ENCODE data around the gene CSTPP1. TPM values are rescaled to one million over a fixed set of nuclear protein-coding genes. Genes with fewer than 3 reads are reported as not detected.

Gene CSTPP1
- total and polyA plus RNA-seq, 2 of the 8 experiments (the other 6 are each of a cell fraction or from before 2014, with no cell fraction given): 24.2 to 28.7 TPM

GRCh38 chr11:47156333-47156732 lies 219.8 kb downstream of the CSTPP1 start:
- no peak for DNase-seq (ENCODE audit: low read depth in 1 of 2, low spot score in 2 of 2)
- Histone ChIP-seq H3K56ac (replicated peaks; ENCODE audit: insufficient read length, low read depth, low read length) (no peak overlapping the region), H3K9me3 (ENCODE audit: insufficient read depth in 2 of 2, low read depth in 1 of 2, low read length in 1 of 2) (no peaks in the 10 kb centered on the region), H3K23ac (ENCODE audit: insufficient read length) (no peak overlapping the region), H2BK12ac (ENCODE audit: low read depth, low read length) (no peak overlapping the region), H3K14ac (ENCODE audit: insufficient read length) (no peak overlapping the region), H3K4me1 (replicated peaks in 1 of 4; ENCODE audit: control insufficient read depth in 3 of 4, insufficient read depth in 4 of 4, low read length in 3 of 4) (peaks cover 0 to 4% (median 2%) of the 10 kb centered on the region in 4 experiments; a peak in 4 of 7 replicates), H2AFZ (ENCODE audit: low read length) (no peak overlapping the region), H4K5ac (ENCODE audit: insufficient read length, low read depth, low read length) (no peak overlapping the region), H2BK20ac (ENCODE audit: low read length) (no peak overlapping the region), H3K36me3 (ENCODE audit: control insufficient read depth in 2 of 4, insufficient read depth in 4 of 4, low read length in 3 of 4) (no peaks in the 10 kb centered on the region), H3K18ac (ENCODE audit: extremely low read depth, low read length) (no peak overlapping the region), H3K9ac (replicated peaks in 1 of 4; ENCODE audit: extremely low read depth in 1 of 4, low read depth in 3 of 4, low read length in 3 of 4) (no peak overlapping the region), H3K23me2 (ENCODE audit: low read depth, low read length) (no peaks in the 10 kb centered on the region), H4K8ac (ENCODE audit: extremely low read depth, insufficient read depth, low read length) (no peak overlapping the region), H3K79me2 (ENCODE audit: control insufficient read depth in 1 of 2, insufficient read depth in 2 of 2, low read length in 2 of 2) (no peaks in the 10 kb centered on the region), H3K4ac (replicated peaks; ENCODE audit: insufficient read length, low read depth, low read length) (no peak overlapping the region), H3K79me1 (ENCODE audit: low read depth, low read length) (no peaks in the 10 kb centered on the region), H3K4me2 (ENCODE audit: insufficient read depth in 1 of 2, low read depth in 2 of 2, low read length in 2 of 2) (no peak overlapping the region), H2AK5ac (ENCODE audit: low read depth, low read length) (no peak overlapping the region), H4K20me1 (replicated peaks in 1 of 2; ENCODE audit: control insufficient read depth in 1 of 2, insufficient read depth in 2 of 2, low read length in 2 of 2) (peaks cover 0 to 2% of the 10 kb centered on the region in 2 experiments), H2BK120ac (replicated peaks; ENCODE audit: low read depth, low read length) (no peak overlapping the region), H3K27me3 (replicated peaks in 1 of 4; ENCODE audit: control insufficient read depth in 3 of 4, extremely low read depth in 1 of 4, insufficient read depth in 3 of 4, low read length in 3 of 4) (no peaks in the 10 kb centered on the region), H2BK5ac (ENCODE audit: low read depth, low read length) (no peak overlapping the region), H3K4me3 (ENCODE audit: extremely low read depth in 1 of 4, insufficient read depth in 2 of 4, low read depth in 3 of 4, low read length in 4 of 4) (no peak overlapping the region), H4K91ac (replicated peaks; ENCODE audit: insufficient read length, low read length) (no peak overlapping the region), H3K27ac (ENCODE audit: low read depth, low read length) (no peak overlapping the region), H2BK15ac (ENCODE audit: low read length) (no peak overlapping the region)
- WGBS, 2 experiments (ENCODE audit: extremely low coverage in 1 of 2, insufficient coverage in 1 of 2, insufficient read length in 1 of 2, insufficient replicate concordance in 2 of 2, low coverage in 1 of 2, low lambda C conversion rate in 2 of 2, missing lambda C conversion rate in 1 of 2): 83% methylated on average over 6 of the region's 6 CpGs; no CpG with 5 or more reads in 1 of the 2 experiments
- POLR2A ChIA-PET (ENCODE audit: partially characterized antibody): no interaction called here
- CTCF ChIA-PET (ENCODE audit: partially characterized antibody): interaction anchor here (0.6 to 6.3 kb wide), 7 partner anchors 14 to 271 kb away, joined by 3 to 81 read pairs (median 39); no protein-coding TSS in a partner anchor
- FAIRE-seq: no peak
- TF ChIP-seq EGR1 (IDR thresholded peaks at IDR 0.05; ENCODE audit: borderline replicate concordance, low read depth, low read length): no peak
- no peak for TF ChIP-seq BCL11A (IDR thresholded peaks at IDR 0.05; ENCODE audit: low read depth in 2 of 2, low read length in 2 of 2)
- no peak for TF ChIP-seq TAF7 (optimal IDR thresholded peaks at IDR 0.05; ENCODE audit: borderline replicate concordance, low read depth, low read length)
- TF ChIP-seq CREB1 (IDR thresholded peaks at IDR 0.05): no peak
- no peak for TF ChIP-seq POLR2A (IDR thresholded peaks at IDR 0.05; ENCODE audit: control extremely low read depth in 1 of 2, low read depth in 2 of 2, low read length in 2 of 2)
